ENCODE data around the gene CARS1. TPM values are rescaled to one million over a fixed set of nuclear protein-coding genes. Genes with fewer than 3 reads are reported as not detected.

Gene CARS1
- total and polyA plus RNA-seq, 2 of the 4 experiments (the other 2 are of a cell fraction): 72.7 to 78.3 TPM

DNA sequence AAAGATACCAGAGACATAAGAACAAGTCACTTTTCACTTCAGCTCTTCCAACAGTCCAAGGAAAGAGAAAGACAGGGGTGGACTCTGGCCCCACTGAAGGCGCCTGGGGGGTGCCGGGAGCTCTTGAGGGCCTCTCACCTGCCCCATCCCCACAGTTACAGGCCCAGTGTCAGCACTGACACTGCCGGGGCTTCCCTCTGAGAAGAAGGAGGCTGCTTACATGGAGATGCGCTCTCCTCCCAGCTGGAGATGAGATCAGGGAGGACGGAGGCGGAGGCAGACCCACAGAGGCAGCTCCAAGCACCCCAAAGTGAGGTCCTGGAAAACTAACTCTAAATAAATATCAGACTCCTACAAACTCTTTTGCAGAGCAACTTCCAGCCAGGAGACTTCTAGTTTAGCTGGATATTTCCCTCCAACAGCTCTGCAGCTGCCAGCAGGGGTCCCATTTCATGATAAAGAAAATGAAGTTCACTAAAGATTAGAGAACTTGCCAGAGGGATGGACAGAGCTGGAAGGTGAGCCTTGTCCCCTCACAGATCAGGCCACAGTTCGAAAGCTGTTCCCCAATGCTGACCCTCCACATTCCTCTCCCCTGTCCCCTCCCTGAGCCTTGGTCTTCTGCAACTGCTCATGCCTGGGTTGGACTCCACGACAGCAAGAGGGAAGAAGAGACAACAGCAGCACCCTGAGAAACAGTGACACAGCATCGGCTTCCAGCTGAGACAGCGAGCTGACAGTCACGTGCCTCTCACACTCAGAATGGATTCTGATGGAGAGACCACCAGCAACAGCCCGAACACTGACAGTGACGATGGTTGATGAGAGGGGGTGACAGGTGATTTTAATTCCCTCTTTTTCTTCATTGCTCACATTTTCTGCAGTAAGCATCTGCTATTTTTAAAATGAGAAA is 5.8 kb downstream of the CARS1 start:
- in situ Hi-C loops (cut with MboI; ENCODE audit: low sequenced_read_pairs): loop anchor here (25.0 kb wide), 1 partner anchor 361 kb away; no protein-coding TSS in a partner anchor
- H2BK5ac ChIP-seq (ENCODE audit: low read depth, low read length, poor library complexity, severe bottlenecking): no peak overlapping the region
- peaks cover 82% of the 10 kb centered on the region for H4K20me1 ChIP-seq (ENCODE audit: insufficient read depth, low read length)
- H3K9ac ChIP-seq (ENCODE audit: low read depth, low read length): no peak overlapping the region
- H2BK120ac ChIP-seq (ENCODE audit: low read depth, low read length): no peak overlapping the region
- dilution Hi-C loops (cut with HindIII; ENCODE audit: low sequenced_read_pairs, unreplicated experiment): no loop called here
- no CpG with 5 or more reads among the region's 13 CpGs for WGBS, 2 experiments (ENCODE audit: extremely low coverage in 2 of 2, insufficient read length in 1 of 2)
- H3K27me3 ChIP-seq (ENCODE audit: control insufficient read depth, insufficient read depth, low read length): no peaks in the 10 kb centered on the region
- peaks cover 44% of the 10 kb centered on the region for H3K9me1 ChIP-seq (ENCODE audit: insufficient read depth, low read length)
- peak overlapping the region; percentile 8; the same call in 1 of the 2 replicates for H3K14ac ChIP-seq (replicated peaks; ENCODE audit: low read depth, low read length)
- intact Hi-C loops (cut with micrococcal nuclease): loop anchor here (2.0 to 10.0 kb wide), 3 partner anchors 41 to 166 kb away; partner anchors contain the start of genes MRGPRG and OSBPL5
- H3K23ac ChIP-seq (ENCODE audit: low read depth, low read length): peak overlapping the region; percentile 14
- no peak overlapping the region for H4K8ac ChIP-seq (ENCODE audit: low read depth in 2 of 2, low read length in 2 of 2)
- POLR2A ChIA-PET (ENCODE audit: unreplicated experiment): interaction anchor here (0.6 kb wide), 1 partner anchor 106 kb away, joined by 3 read pairs; no protein-coding TSS in a partner anchor
- peaks cover 10 to 93% of the 10 kb centered on the region in 2 experiments; a peak in 3 of 4 replicates for H3K79me1 ChIP-seq (ENCODE audit: low read depth in 1 of 2, low read length in 2 of 2)
- no peak overlapping the region for H3K4me3 ChIP-seq (ENCODE audit: insufficient read depth, low read depth, low read length)
- no peak overlapping the region; the same call in 1 of the 2 replicates for H3K4me2 ChIP-seq (ENCODE audit: low read depth, low read length)
- H4K91ac ChIP-seq (ENCODE audit: insufficient read depth, low read depth, low read length): no peak overlapping the region; the same call in 1 of the 2 replicates
- no peak overlapping the region for H3K56ac ChIP-seq (ENCODE audit: extremely low read depth, insufficient read depth, low read length)
- ATAC-seq (ENCODE audit: low read depth) (no peak), DNase-seq (no peak)
- no peak overlapping the region for H3K4ac ChIP-seq (ENCODE audit: low read depth, low read length)
- no peaks in the 10 kb centered on the region for H3K9me3 ChIP-seq (ENCODE audit: control insufficient read depth, insufficient read depth, low read length)
- H4K5ac ChIP-seq (ENCODE audit: low read depth, low read length): no peak overlapping the region
- peak overlapping the region; percentile 13; the same call in 1 of the 2 replicates for H3K27ac ChIP-seq (ENCODE audit: insufficient read depth, low read length)
- peak overlapping the region; percentile 1 for H2AK5ac ChIP-seq (ENCODE audit: low read depth, low read length)
- H3K18ac ChIP-seq (ENCODE audit: low read depth, low read length): no peak overlapping the region
- peaks cover 23% of the 10 kb centered on the region for H3K36me3 ChIP-seq (ENCODE audit: control insufficient read depth, insufficient read depth, low read length)
- peaks cover 23% of the 10 kb centered on the region for H3K4me1 ChIP-seq (ENCODE audit: control insufficient read depth, insufficient read depth, low read length)
- peak overlapping the region; percentile 4; the same call in 1 of the 2 replicates for H2BK20ac ChIP-seq (ENCODE audit: low read depth, low read length)
- no peak overlapping the region for H2AFZ ChIP-seq (replicated peaks; ENCODE audit: low read length, poor library complexity)
- CTCF ChIA-PET: interaction anchor here (0.8 to 3.2 kb wide), 2 partner anchors 15 to 40 kb away, joined by 3 to 10 read pairs; no protein-coding TSS in a partner anchor
- H2BK15ac ChIP-seq (ENCODE audit: low read depth, low read length): no peak overlapping the region
- BruUV-seq (replicated peaks): no TSS peak
- H2AK9ac ChIP-seq (replicated peaks; ENCODE audit: low read depth, low read length, poor library complexity): no peak overlapping the region
- TF ChIP-seq CHD1 (IDR thresholded peaks at IDR 0.05; ENCODE audit: low read depth, low read length) (no peak), MAFK (IDR thresholded peaks at IDR 0.05; ENCODE audit: low read depth, low read length) (no peak), SMC3 (IDR thresholded peaks at IDR 0.05; ENCODE audit: low read depth, low read length) (peak; percentile 37; the same call in 1 of the 2 replicates), RCOR1 (IDR thresholded peaks at IDR 0.05; ENCODE audit: insufficient replicate concordance, low read length) (no peak), POLR2A (IDR thresholded peaks at IDR 0.05; ENCODE audit: low read depth, low read length) (no peak), BHLHE40 (IDR thresholded peaks at IDR 0.05; ENCODE audit: low read depth, low read length) (peak; percentile 22; the same call in 1 of the 2 replicates), RAD21 (IDR thresholded peaks at IDR 0.05; ENCODE audit: low read length) (0 out of 2 replicates have a peak, but pooled peaks have one; percentile 13), CEBPB (IDR thresholded peaks at IDR 0.05; ENCODE audit: low read depth, low read length) (no peak), FOS (IDR thresholded peaks at IDR 0.05; ENCODE audit: low read depth, low read length) (no peak), NFE2L2 (IDR thresholded peaks at IDR 0.05; ENCODE audit: low read depth, low read length) (no peak), MAZ (IDR thresholded peaks at IDR 0.05; ENCODE audit: borderline replicate concordance, low read depth, low read length) (no peak), MXI1 (IDR thresholded peaks at IDR 0.05; ENCODE audit: borderline replicate concordance, low read depth, low read length) (no peak)
- TF ChIP-seq, protein P1, sequence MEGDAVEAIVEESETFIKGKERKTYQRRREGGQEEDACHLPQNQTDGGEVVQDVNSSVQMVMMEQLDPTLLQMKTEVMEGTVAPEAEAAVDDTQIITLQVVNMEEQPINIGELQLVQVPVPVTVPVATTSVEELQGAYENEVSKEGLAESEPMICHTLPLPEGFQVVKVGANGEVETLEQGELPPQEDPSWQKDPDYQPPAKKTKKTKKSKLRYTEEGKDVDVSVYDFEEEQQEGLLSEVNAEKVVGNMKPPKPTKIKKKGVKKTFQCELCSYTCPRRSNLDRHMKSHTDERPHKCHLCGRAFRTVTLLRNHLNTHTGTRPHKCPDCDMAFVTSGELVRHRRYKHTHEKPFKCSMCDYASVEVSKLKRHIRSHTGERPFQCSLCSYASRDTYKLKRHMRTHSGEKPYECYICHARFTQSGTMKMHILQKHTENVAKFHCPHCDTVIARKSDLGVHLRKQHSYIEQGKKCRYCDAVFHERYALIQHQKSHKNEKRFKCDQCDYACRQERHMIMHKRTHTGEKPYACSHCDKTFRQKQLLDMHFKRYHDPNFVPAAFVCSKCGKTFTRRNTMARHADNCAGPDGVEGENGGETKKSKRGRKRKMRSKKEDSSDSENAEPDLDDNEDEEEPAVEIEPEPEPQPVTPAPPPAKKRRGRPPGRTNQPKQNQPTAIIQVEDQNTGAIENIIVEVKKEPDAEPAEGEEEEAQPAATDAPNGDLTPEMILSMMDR (conservative IDR thresholded peaks at IDR 0.05; ENCODE audit: low read depth, low read length): peak; percentile 43
- TF ChIP-seq, protein P2, sequence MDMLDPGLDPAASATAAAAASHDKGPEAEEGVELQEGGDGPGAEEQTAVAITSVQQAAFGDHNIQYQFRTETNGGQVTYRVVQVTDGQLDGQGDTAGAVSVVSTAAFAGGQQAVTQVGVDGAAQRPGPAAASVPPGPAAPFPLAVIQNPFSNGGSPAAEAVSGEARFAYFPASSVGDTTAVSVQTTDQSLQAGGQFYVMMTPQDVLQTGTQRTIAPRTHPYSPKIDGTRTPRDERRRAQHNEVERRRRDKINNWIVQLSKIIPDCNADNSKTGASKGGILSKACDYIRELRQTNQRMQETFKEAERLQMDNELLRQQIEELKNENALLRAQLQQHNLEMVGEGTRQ (IDR thresholded peaks at IDR 0.05; ENCODE audit: low read depth, low read length): peak; percentile 43; the same call in 1 of the 2 replicates

Data from IMR-90 (cell line).